Measurements from ENCODE around the gene GPHN.

GRCh38 chr14:66944872-66945271, 436.9 kb downstream of the GPHN start:
- no peak for TF ChIP-seq SMC3 (IDR thresholded peaks at IDR 0.05)
- no peak for TF ChIP-seq CTCF (IDR thresholded peaks at IDR 0.05)
- TF ChIP-seq NFE2L2 (conservative IDR thresholded peaks at IDR 0.05; ENCODE audit: low read length), result no peak
- no peak for TF ChIP-seq CEBPB (IDR thresholded peaks at IDR 0.05)
- TF ChIP-seq HDAC2 (IDR thresholded peaks at IDR 0.05), result no peak
- TF ChIP-seq SREBF2 (IDR thresholded peaks at IDR 0.05), result no peak
- TF ChIP-seq RNF2 (IDR thresholded peaks at IDR 0.05; ENCODE audit: borderline replicate concordance, low read depth), result no peak

Measured in A549 (cell line).